Ecto neural progenitor cell (in vitro differentiated cells): ENCODE data around the gene OR1A2.
"Not testable (repeated sequence)": the region's sequence is repeated elsewhere in the genome, so short reads cannot be mapped to it uniquely, and the experiment has no call there.

Experiments
- DNase-seq: peaks from one replicate; pipeline ENCODE4 v3.0.0-alpha.2; 2018; ENCODE audit warnings: low spot score

OR1A2 gene

GRCh38 chr17:3197219-3197618 is at the start of gene OR1A2:
Gene OR1A2, plus strand, starts transcription at chr17:3197519. Its CDS starts 0 bp downstream, at chr17:3197519.
- DNase-seq, result no peak

GRCh38 chr17:3157218-3157617 is 40.1 kb upstream of the OR1A2 start:
- DNase-seq, result no peak

- DNase-seq, result no peak
Observed at GRCh38 chr17:3167574-3167973, 29.7 kb upstream of the OR1A2 start.

GRCh38 chr17:3189961-3190360 is 7.4 kb upstream of the OR1A2 start:
- no peak for DNase-seq

GRCh38 chr17:3207367-3207766 is 10.0 kb downstream of the OR1A2 start, which contains the start of gene OR1A1:
Gene OR1A1, plus strand, starts transcription at chr17:3207667. Its CDS starts 7,954 bp downstream, at chr17:3215621.
- DNase-seq, result no peak

GRCh38 chr17:3208484-3208883 is 11.2 kb downstream of the OR1A2 start:
- no peak for DNase-seq

- DNase-seq, result no peak
Observed at GRCh38 chr17:3213001-3213400, 15.7 kb downstream of the OR1A2 start.

GRCh38 chr17:3213587-3213986 is 16.3 kb downstream of the OR1A2 start:
- no peak for DNase-seq

GRCh38 chr17:3219978-3220377 is 22.7 kb downstream of the OR1A2 start:
- not testable (repeated sequence) for DNase-seq

- no peak for DNase-seq
Observed at GRCh38 chr17:3221850-3222249, 24.5 kb downstream of the OR1A2 start.

- no peak for DNase-seq
Observed at GRCh38 chr17:3222505-3222904, 25.2 kb downstream of the OR1A2 start.

- DNase-seq, result not testable (repeated sequence)
Observed at GRCh38 chr17:3224721-3225352, 27.5 kb downstream of the OR1A2 start.

- DNase-seq, result not testable (repeated sequence)
Observed at GRCh38 chr17:3232300-3232699, 35.0 kb downstream of the OR1A2 start.

GRCh38 chr17:3238685-3239084 is 41.4 kb downstream of the OR1A2 start:
- not testable (repeated sequence) for DNase-seq

GRCh38 chr17:3241044-3241443 is 43.7 kb downstream of the OR1A2 start:
- not testable (repeated sequence) for DNase-seq

- DNase-seq, result not testable (repeated sequence)
Observed at GRCh38 chr17:3244841-3245240, 47.5 kb downstream of the OR1A2 start.
